SH-SY5Y (cell line): ENCODE measurements around the gene TTBK1.

Experiments used
- GATA2 ChIP-seq: IDR thresholded peaks from 2 replicates; pipeline ENCODE4 v1.6.1; 2011; ENCODE audit warnings: mild to moderate bottlenecking, low read depth, low read length
- GATA3 ChIP-seq: IDR thresholded peaks from 2 replicates; pipeline ENCODE4 v1.6.1; 2011; ENCODE audit warnings: low read depth, mild to moderate bottlenecking, low read length, moderate library complexity

Gene TTBK1

GRCh38 chr6:43242908-43243663 lies at the start of gene TTBK1:
TSS of gene TTBK1 (plus strand) at chr6:43243481. CDS start at chr6:43246661, 3,180 bp downstream.
- no peak for TF ChIP-seq GATA3
- no peak for TF ChIP-seq GATA2

GRCh38 chr6:43193929-43194328 lies 49.4 kb upstream of the TTBK1 start:
- TF ChIP-seq GATA2 (no peak), GATA3 (no peak)

- TF ChIP-seq GATA2 (no peak), GATA3 (no peak)
Observed at GRCh38 chr6:43196337-43196736, 46.9 kb upstream of the TTBK1 start.

GRCh38 chr6:43199912-43200311 lies 43.4 kb upstream of the TTBK1 start:
- no peak for TF ChIP-seq GATA2
- no peak for TF ChIP-seq GATA3

GRCh38 chr6:43200541-43200940 lies 42.7 kb upstream of the TTBK1 start:
- TF ChIP-seq GATA2 = no peak
- TF ChIP-seq GATA3 = no peak

- TF ChIP-seq GATA3 (no peak), GATA2 (no peak)
Observed at GRCh38 chr6:43202451-43202850, 40.8 kb upstream of the TTBK1 start.

GRCh38 chr6:43203029-43203717 lies 40.1 kb upstream of the TTBK1 start:
- TF ChIP-seq GATA3 = no peak
- no peak for TF ChIP-seq GATA2

- TF ChIP-seq GATA3 (no peak), GATA2 (no peak)
Observed at GRCh38 chr6:43203718-43204095, 39.6 kb upstream of the TTBK1 start.

GRCh38 chr6:43204271-43205105 lies 38.8 kb upstream of the TTBK1 start:
- no peak for TF ChIP-seq GATA2
- no peak for TF ChIP-seq GATA3

- TF ChIP-seq GATA2 = no peak
- no peak for TF ChIP-seq GATA3
Observed at GRCh38 chr6:43205849-43206248, 37.4 kb upstream of the TTBK1 start.

- TF ChIP-seq GATA2 (no peak), GATA3 (no peak)
Observed at GRCh38 chr6:43207286-43207685, 36.0 kb upstream of the TTBK1 start.

GRCh38 chr6:43211955-43212354 lies 31.3 kb upstream of the TTBK1 start:
- no peak for TF ChIP-seq GATA2
- no peak for TF ChIP-seq GATA3

GRCh38 chr6:43213431-43213830 lies 29.9 kb upstream of the TTBK1 start:
- TF ChIP-seq GATA2 (no peak), GATA3 (no peak)

GRCh38 chr6:43215066-43215465 lies 28.2 kb upstream of the TTBK1 start:
- TF ChIP-seq GATA3 = no peak
- TF ChIP-seq GATA2 = no peak
